KOPT-K1 (cell line): ENCODE data around the gene SORCS2.

Experiments
- H3K27ac ChIP-seq: fragments of 200-600 bp; sonication (generic); 2 replicates; pipeline ENCODE4 v1.5.1; 2016; ENCODE audit warnings: antibody characterized with exemption, mild to moderate bottlenecking, low read depth, low read length; ENCODE audit not compliant: poor library complexity, severe bottlenecking
- H3K36me3 ChIP-seq: fragments of 200-600 bp; sonication (generic); 2 replicates; pipeline ENCODE4 v1.5.1; 2017; ENCODE audit warnings: antibody characterized with exemption, mild to moderate bottlenecking, low read length, moderate library complexity; ENCODE audit not compliant: insufficient read depth
- H3K9me3 ChIP-seq: fragments of 200-600 bp; sonication (generic); 2 replicates; pipeline ENCODE4 v1.5.1; 2017; ENCODE audit warnings: antibody characterized with exemption, low read length, mild to moderate bottlenecking; ENCODE audit not compliant: insufficient read depth, poor library complexity, severe bottlenecking

SORCS2 gene

GRCh38 chr4:7232061-7232650 lies 39.8 kb downstream of the SORCS2 start:
- no peak overlapping the region for H3K27ac ChIP-seq
- no peaks in the 10 kb centered on the region for H3K36me3 ChIP-seq
- H3K9me3 ChIP-seq: no peaks in the 10 kb centered on the region

GRCh38 chr4:7233006-7233580 lies 40.8 kb downstream of the SORCS2 start:
- Histone ChIP-seq H3K27ac (no peak overlapping the region), H3K9me3 (peaks cover 6% of the 10 kb centered on the region), H3K36me3 (no peaks in the 10 kb centered on the region)

GRCh38 chr4:7233601-7234000 lies 41.3 kb downstream of the SORCS2 start:
- H3K27ac ChIP-seq: no peak overlapping the region
- peaks cover 11% of the 10 kb centered on the region for H3K9me3 ChIP-seq
- no peaks in the 10 kb centered on the region for H3K36me3 ChIP-seq

- Histone ChIP-seq H3K9me3 (peaks cover 17% of the 10 kb centered on the region), H3K27ac (no peak overlapping the region), H3K36me3 (no peaks in the 10 kb centered on the region)
These were observed 42.2 kb downstream of the SORCS2 start for GRCh38 chr4:7234355-7235029.

- Histone ChIP-seq H3K36me3 (no peaks in the 10 kb centered on the region), H3K27ac (no peak overlapping the region), H3K9me3 (peaks cover 17% of the 10 kb centered on the region)
These were observed 42.7 kb downstream of the SORCS2 start for GRCh38 chr4:7235030-7235380.

GRCh38 chr4:7236847-7237246 lies 44.5 kb downstream of the SORCS2 start:
- Histone ChIP-seq H3K9me3 (peaks cover 17% of the 10 kb centered on the region), H3K27ac (no peak overlapping the region)

GRCh38 chr4:7237873-7238272 lies 45.5 kb downstream of the SORCS2 start:
- Histone ChIP-seq H3K36me3 (no peaks in the 10 kb centered on the region), H3K27ac (no peak overlapping the region), H3K9me3 (peaks cover 17% of the 10 kb centered on the region)

More at GRCh38 chr4:7236847-7237246, 44.5 kb downstream of the SORCS2 start:
- no peaks in the 10 kb centered on the region for H3K36me3 ChIP-seq

GRCh38 chr4:7238300-7238960 lies 46.1 kb downstream of the SORCS2 start:
- Histone ChIP-seq H3K36me3 (no peaks in the 10 kb centered on the region), H3K9me3 (peaks cover 17% of the 10 kb centered on the region), H3K27ac (no peak overlapping the region)

- Histone ChIP-seq H3K27ac (no peak overlapping the region), H3K9me3 (peaks cover 17% of the 10 kb centered on the region), H3K36me3 (no peaks in the 10 kb centered on the region)
These were observed 46.9 kb downstream of the SORCS2 start for GRCh38 chr4:7239101-7239820.

- Histone ChIP-seq H3K9me3 (peaks cover 17% of the 10 kb centered on the region), H3K36me3 (no peaks in the 10 kb centered on the region), H3K27ac (no peak overlapping the region)
These were observed 47.5 kb downstream of the SORCS2 start for GRCh38 chr4:7239844-7240243.

- peaks cover 17% of the 10 kb centered on the region for H3K9me3 ChIP-seq
- no peak overlapping the region for H3K27ac ChIP-seq
These were observed 48.0 kb downstream of the SORCS2 start for GRCh38 chr4:7240306-7240705.

GRCh38 chr4:7241597-7242125 lies 49.3 kb downstream of the SORCS2 start:
- no peak overlapping the region for H3K27ac ChIP-seq
- H3K36me3 ChIP-seq: no peaks in the 10 kb centered on the region
- peaks cover 17% of the 10 kb centered on the region for H3K9me3 ChIP-seq

More at GRCh38 chr4:7240306-7240705, 48.0 kb downstream of the SORCS2 start:
- H3K36me3 ChIP-seq: no peaks in the 10 kb centered on the region

- no peaks in the 10 kb centered on the region for H3K36me3 ChIP-seq
- no peak overlapping the region for H3K27ac ChIP-seq
- H3K9me3 ChIP-seq: peaks cover 14% of the 10 kb centered on the region
These were observed 50.4 kb downstream of the SORCS2 start for GRCh38 chr4:7242766-7243165.

- Histone ChIP-seq H3K36me3 (no peaks in the 10 kb centered on the region), H3K9me3 (peaks cover 4% of the 10 kb centered on the region), H3K27ac (no peak overlapping the region)
These were observed 51.4 kb downstream of the SORCS2 start for GRCh38 chr4:7243609-7244330.
